Osteoblast (primary cell): ENCODE results near the gene GABPA. TPM values are rescaled to one million over a fixed set of nuclear protein-coding genes. Genes with fewer than 3 reads are reported as not detected.
A peak's percentile ranks its signal among the peaks of the same experiment; 100 is the strongest.

Experiments used
- DNase-seq: peaks from one replicate; pipeline ENCODE4 v3.0.0; 2011; ENCODE audit warnings: low spot score, mixed read lengths; ENCODE audit not compliant: insufficient read length; ENCODE audit errors: missing footprints
- H2AFZ ChIP-seq: 2 replicates; pipeline ENCODE4 v1.6.0; 2011; ENCODE audit warnings: mild to moderate bottlenecking, low read length
- H3K27ac ChIP-seq: 2 replicates; pipeline ENCODE4 v1.5.1; 2011; ENCODE audit warnings: mild to moderate bottlenecking, low read depth, low read length, moderate library complexity
- H3K27me3 ChIP-seq: 2 replicates; pipeline ENCODE4 v1.6.0; 2012; ENCODE audit warnings: mild to moderate bottlenecking, control low read depth, inconsistent platforms, low read length, moderate library complexity; ENCODE audit not compliant: insufficient read depth
- H3K36me3 ChIP-seq: 2 replicates; pipeline ENCODE4 v1.5.1; 2011; ENCODE audit warnings: mild to moderate bottlenecking, low read length, control low read depth, moderate library complexity; ENCODE audit not compliant: insufficient read depth
- H3K4me1 ChIP-seq: 2 replicates; pipeline ENCODE4 v1.5.1; 2011; ENCODE audit warnings: mild to moderate bottlenecking, low read length, control low read depth, moderate library complexity; ENCODE audit not compliant: insufficient read depth
- H3K4me2 ChIP-seq: 2 replicates; pipeline ENCODE4 v1.6.0; 2011; ENCODE audit warnings: mild to moderate bottlenecking, low read length; ENCODE audit not compliant: insufficient read depth
- H3K4me3 ChIP-seq: fragments of 200-600 bp; sonication (generic); 3 replicates; pipeline ENCODE4 v1.5.1; 2012; ENCODE audit warnings: mild to moderate bottlenecking, low read length, inconsistent platforms; ENCODE audit not compliant: insufficient read depth
- H3K79me2 ChIP-seq: 2 replicates; pipeline ENCODE4 v1.6.0; 2012; ENCODE audit warnings: mild to moderate bottlenecking, low read length, control low read depth, inconsistent platforms; ENCODE audit not compliant: insufficient read depth
- H3K9me3 ChIP-seq: 2 replicates; pipeline ENCODE4 v1.5.1; 2011; ENCODE audit warnings: low read depth, low read length, control low read depth
- H4K20me1 ChIP-seq: 2 replicates; pipeline ENCODE4 v1.6.0; 2012; ENCODE audit warnings: mild to moderate bottlenecking, low read length, control low read depth; ENCODE audit not compliant: insufficient read depth
- total RNA-seq: library from RNA; depleted of rRNA; stranded (reverse); fragments of >200 nt; gene quantifications from 2 replicates; pipeline ENCODE4 v1.2.3, GENCODE V29; 2012
- TF ChIP-seq, protein P1 (sequence below): IDR thresholded peaks from 2 replicates; pipeline ENCODE4 v1.5.1; 2011; ENCODE audit warnings: mild to moderate bottlenecking, low read depth, low read length, moderate library complexity; ENCODE audit errors: extremely low read depth

GABPA gene
- total RNA-seq, 1 donor = 28.6 TPM

DNA sequence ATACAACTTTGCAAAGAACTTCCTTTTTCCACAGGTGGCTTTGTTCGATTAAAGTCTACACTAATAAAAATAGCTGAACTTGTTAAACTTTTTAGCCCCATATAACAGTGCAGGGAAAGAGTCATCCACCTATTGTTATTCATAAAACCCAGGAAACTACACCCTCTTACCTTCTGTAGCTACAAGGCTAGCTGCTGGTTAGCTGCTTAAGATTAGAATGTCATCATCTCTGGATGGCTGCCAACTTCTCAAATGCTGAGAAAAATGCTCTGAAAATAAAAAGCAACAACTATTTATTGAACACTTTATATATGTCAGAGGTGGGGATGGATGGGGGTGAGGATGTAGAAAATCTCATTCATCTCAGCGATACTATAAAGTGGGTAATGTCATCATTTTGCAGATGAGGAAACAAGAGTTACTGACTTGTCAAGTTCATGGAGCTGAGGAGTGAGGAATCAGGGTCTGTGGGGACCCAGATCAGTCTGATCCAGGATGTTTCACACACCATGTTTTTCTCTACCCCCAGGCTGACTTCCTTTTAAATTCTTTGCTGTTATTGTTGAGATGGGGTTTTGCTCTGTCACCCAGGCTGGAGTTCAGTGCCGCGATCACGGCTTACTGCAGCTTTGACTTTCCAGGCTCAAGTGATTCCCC, 17.2 kb upstream of the GABPA start:
- Histone ChIP-seq H3K79me2 (no peaks in the 10 kb centered on the region), H3K27me3 (no peaks in the 10 kb centered on the region), H3K36me3 (peaks cover 6% of the 10 kb centered on the region), H3K4me3 (no peak overlapping the region), H4K20me1 (no peaks in the 10 kb centered on the region), H3K4me1 (no peaks in the 10 kb centered on the region), H3K4me2 (no peak overlapping the region), H3K27ac (no peak overlapping the region), H2AFZ (no peak overlapping the region), H3K9me3 (no peaks in the 10 kb centered on the region)
- TF ChIP-seq, protein P1, sequence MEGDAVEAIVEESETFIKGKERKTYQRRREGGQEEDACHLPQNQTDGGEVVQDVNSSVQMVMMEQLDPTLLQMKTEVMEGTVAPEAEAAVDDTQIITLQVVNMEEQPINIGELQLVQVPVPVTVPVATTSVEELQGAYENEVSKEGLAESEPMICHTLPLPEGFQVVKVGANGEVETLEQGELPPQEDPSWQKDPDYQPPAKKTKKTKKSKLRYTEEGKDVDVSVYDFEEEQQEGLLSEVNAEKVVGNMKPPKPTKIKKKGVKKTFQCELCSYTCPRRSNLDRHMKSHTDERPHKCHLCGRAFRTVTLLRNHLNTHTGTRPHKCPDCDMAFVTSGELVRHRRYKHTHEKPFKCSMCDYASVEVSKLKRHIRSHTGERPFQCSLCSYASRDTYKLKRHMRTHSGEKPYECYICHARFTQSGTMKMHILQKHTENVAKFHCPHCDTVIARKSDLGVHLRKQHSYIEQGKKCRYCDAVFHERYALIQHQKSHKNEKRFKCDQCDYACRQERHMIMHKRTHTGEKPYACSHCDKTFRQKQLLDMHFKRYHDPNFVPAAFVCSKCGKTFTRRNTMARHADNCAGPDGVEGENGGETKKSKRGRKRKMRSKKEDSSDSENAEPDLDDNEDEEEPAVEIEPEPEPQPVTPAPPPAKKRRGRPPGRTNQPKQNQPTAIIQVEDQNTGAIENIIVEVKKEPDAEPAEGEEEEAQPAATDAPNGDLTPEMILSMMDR = no peak
- DNase-seq = peak; percentile 47

DNA sequence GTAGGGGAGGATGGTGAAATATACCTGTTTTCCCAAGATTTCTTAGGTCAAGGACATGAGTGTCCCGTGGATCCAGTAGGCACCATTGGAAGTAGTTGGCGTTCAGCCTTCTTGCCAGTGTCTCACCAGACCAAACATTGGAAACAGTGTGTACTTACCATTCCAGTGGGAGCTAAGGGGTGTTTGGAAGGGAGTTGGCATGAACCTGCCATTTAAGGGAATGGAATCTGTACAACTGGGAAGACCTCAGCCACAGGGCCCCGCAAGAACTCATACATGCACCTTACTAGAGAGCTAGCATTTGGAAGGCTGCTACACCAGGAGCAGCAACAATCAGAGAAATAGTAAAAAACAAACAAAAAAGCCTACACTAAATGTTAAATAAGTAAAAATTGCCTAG, 12.8 kb upstream of the GABPA start:
- Histone ChIP-seq H3K4me1 (no peaks in the 10 kb centered on the region), H3K4me3 (no peak overlapping the region), H3K79me2 (no peaks in the 10 kb centered on the region), H3K36me3 (peaks cover 48% of the 10 kb centered on the region), H3K27ac (no peak overlapping the region), H3K4me2 (no peak overlapping the region), H2AFZ (no peak overlapping the region), H4K20me1 (no peaks in the 10 kb centered on the region), H3K27me3 (no peaks in the 10 kb centered on the region), H3K9me3 (no peaks in the 10 kb centered on the region)
- TF ChIP-seq, protein P1 = no peak
- DNase-seq = no peak

- peaks cover 54% of the 10 kb centered on the region for H3K36me3 ChIP-seq
- H3K4me2 ChIP-seq = no peak overlapping the region
- H4K20me1 ChIP-seq = no peaks in the 10 kb centered on the region
- no peak overlapping the region for H3K4me3 ChIP-seq
- no peak for DNase-seq
- TF ChIP-seq, protein P1 = no peak
- H2AFZ ChIP-seq = no peak overlapping the region
- H3K27me3 ChIP-seq = no peaks in the 10 kb centered on the region
- peaks cover 5% of the 10 kb centered on the region for H3K79me2 ChIP-seq
- no peaks in the 10 kb centered on the region for H3K4me1 ChIP-seq
- no peak overlapping the region for H3K27ac ChIP-seq
- H3K9me3 ChIP-seq = no peaks in the 10 kb centered on the region
Measured at GRCh38 chr21:25722631-25723030, 12.1 kb upstream of the GABPA start.

- no peaks in the 10 kb centered on the region for H3K27me3 ChIP-seq
- no peaks in the 10 kb centered on the region for H3K9me3 ChIP-seq
- H3K4me1 ChIP-seq = peaks cover 17% of the 10 kb centered on the region
- DNase-seq = no peak
- H3K36me3 ChIP-seq = peaks cover 30% of the 10 kb centered on the region
- no peak overlapping the region for H3K27ac ChIP-seq
- H3K79me2 ChIP-seq = peaks cover 85% of the 10 kb centered on the region
- H2AFZ ChIP-seq = no peak overlapping the region
- H3K4me3 ChIP-seq = no peak overlapping the region
- H4K20me1 ChIP-seq = peaks cover 11% of the 10 kb centered on the region
- no peak overlapping the region for H3K4me2 ChIP-seq
- TF ChIP-seq, protein P1 = no peak
Measured at GRCh38 chr21:25732091-25732760, 2.5 kb upstream of the GABPA start.
